Neural crest cell (in vitro differentiated cells): ENCODE data around the gene RASSF6. TPM values are rescaled to one million over a fixed set of nuclear protein-coding genes. Genes with fewer than 3 reads are reported as not detected.
"Not testable (repeated sequence)": the region's sequence is repeated elsewhere in the genome, so short reads cannot be mapped to it uniquely, and the experiment has no call there.

Experiments used
- DNase-seq: peaks from one replicate; pipeline ENCODE4 v3.0.0; 2021; ENCODE audit warnings: low read depth, mixed read lengths, low spot score
- H3K27ac Mint-ChIP-seq: one replicate; pipeline ENCODE4 v1.8.0; 2021; ENCODE audit warnings: mild to moderate bottlenecking, mixed read lengths; ENCODE audit not compliant: unreplicated experiment
- H3K27me3 Mint-ChIP-seq: 2 replicates; pipeline ENCODE4 v1.8.0; 2021; ENCODE audit warnings: low read depth, mild to moderate bottlenecking, mixed read lengths
- H3K36me3 Mint-ChIP-seq: 2 replicates; pipeline ENCODE4 v1.8.0; 2021; ENCODE audit warnings: low read depth, mild to moderate bottlenecking, mixed read lengths
- H3K4me1 Mint-ChIP-seq: 2 replicates; pipeline ENCODE4 v1.8.0; 2021; ENCODE audit warnings: mixed read lengths
- H3K4me3 Mint-ChIP-seq: one replicate; pipeline ENCODE4 v1.8.0; 2021; ENCODE audit warnings: mild to moderate bottlenecking, mixed read lengths
- H3K9me3 Mint-ChIP-seq: 2 replicates; pipeline ENCODE4 v1.8.0; 2021; ENCODE audit warnings: mixed read lengths
- total RNA-seq: library from RNA; stranded (reverse); gene quantifications from 2 replicates; pipeline ENCODE4 v1.2.1, GENCODE V29; 2021
- TF ChIP-seq, protein P1 (sequence below): fragments of 200-600 bp; sonication (generic); conservative IDR thresholded peaks from 2 replicates; pipeline ENCODE4 v1.5.0; 2021; ENCODE audit warnings: antibody characterized with exemption, mild to moderate bottlenecking

Gene RASSF6
- total RNA-seq, 1 donor from 2014 or later = not detected

GRCh38 chr4:73603854-73604584 lies 16.2 kb downstream of the RASSF6 start:
- H3K27ac Mint-ChIP-seq = no peak overlapping the region
- H3K36me3 Mint-ChIP-seq = no peaks in the 10 kb centered on the region
- TF ChIP-seq, protein P1, sequence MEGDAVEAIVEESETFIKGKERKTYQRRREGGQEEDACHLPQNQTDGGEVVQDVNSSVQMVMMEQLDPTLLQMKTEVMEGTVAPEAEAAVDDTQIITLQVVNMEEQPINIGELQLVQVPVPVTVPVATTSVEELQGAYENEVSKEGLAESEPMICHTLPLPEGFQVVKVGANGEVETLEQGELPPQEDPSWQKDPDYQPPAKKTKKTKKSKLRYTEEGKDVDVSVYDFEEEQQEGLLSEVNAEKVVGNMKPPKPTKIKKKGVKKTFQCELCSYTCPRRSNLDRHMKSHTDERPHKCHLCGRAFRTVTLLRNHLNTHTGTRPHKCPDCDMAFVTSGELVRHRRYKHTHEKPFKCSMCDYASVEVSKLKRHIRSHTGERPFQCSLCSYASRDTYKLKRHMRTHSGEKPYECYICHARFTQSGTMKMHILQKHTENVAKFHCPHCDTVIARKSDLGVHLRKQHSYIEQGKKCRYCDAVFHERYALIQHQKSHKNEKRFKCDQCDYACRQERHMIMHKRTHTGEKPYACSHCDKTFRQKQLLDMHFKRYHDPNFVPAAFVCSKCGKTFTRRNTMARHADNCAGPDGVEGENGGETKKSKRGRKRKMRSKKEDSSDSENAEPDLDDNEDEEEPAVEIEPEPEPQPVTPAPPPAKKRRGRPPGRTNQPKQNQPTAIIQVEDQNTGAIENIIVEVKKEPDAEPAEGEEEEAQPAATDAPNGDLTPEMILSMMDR = no peak
- DNase-seq = no peak
- no peaks in the 10 kb centered on the region for H3K9me3 Mint-ChIP-seq
- peaks cover 9% of the 10 kb centered on the region for H3K4me1 Mint-ChIP-seq
- no peaks in the 10 kb centered on the region for H3K27me3 Mint-ChIP-seq
- no peak overlapping the region for H3K4me3 Mint-ChIP-seq

DNA sequence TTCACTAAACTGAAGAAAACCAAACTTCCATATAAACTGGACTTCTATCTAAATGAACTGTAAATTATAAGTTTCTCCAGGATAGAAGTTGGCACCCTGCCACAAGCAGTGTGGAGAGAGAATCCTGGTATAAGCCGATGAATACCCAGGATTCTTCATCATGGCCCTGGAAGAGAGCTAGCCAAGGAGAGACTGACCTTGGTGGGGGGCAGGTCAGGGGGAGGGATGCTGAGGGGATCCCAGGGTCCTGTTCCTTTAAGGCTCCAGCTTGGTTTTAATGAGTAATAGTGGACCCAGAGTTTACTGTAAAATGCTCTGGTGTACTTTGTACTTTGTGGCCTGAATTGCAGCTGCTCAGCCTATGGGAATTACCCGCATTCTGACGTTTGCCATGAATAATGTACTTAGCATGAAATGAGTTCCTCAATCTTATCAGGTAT lies 16.9 kb downstream of the RASSF6 start:
- H3K9me3 Mint-ChIP-seq = no peaks in the 10 kb centered on the region
- no peak for DNase-seq
- no peak overlapping the region for H3K27ac Mint-ChIP-seq
- H3K27me3 Mint-ChIP-seq = no peaks in the 10 kb centered on the region
- TF ChIP-seq, protein P1 = no peak
- H3K36me3 Mint-ChIP-seq = no peaks in the 10 kb centered on the region
- H3K4me3 Mint-ChIP-seq = no peak overlapping the region
- H3K4me1 Mint-ChIP-seq = peaks cover 9% of the 10 kb centered on the region

GRCh38 chr4:73600954-73601353 lies 19.3 kb downstream of the RASSF6 start:
- Mint-ChIP-seq H3K27ac (no peak overlapping the region), H3K27me3 (no peaks in the 10 kb centered on the region), H3K9me3 (no peaks in the 10 kb centered on the region), H3K4me1 (peaks cover 5% of the 10 kb centered on the region), H3K36me3 (no peaks in the 10 kb centered on the region), H3K4me3 (no peak overlapping the region)
- TF ChIP-seq, protein P1 = no peak
- no peak for DNase-seq

GRCh38 chr4:73599182-73599581 lies 21.1 kb downstream of the RASSF6 start:
- Mint-ChIP-seq H3K27me3 (no peaks in the 10 kb centered on the region), H3K9me3 (no peaks in the 10 kb centered on the region), H3K27ac (no peak overlapping the region), H3K4me1 (peaks cover 5% of the 10 kb centered on the region), H3K4me3 (no peak overlapping the region), H3K36me3 (no peaks in the 10 kb centered on the region)
- TF ChIP-seq, protein P1 = no peak
- no peak for DNase-seq

DNA sequence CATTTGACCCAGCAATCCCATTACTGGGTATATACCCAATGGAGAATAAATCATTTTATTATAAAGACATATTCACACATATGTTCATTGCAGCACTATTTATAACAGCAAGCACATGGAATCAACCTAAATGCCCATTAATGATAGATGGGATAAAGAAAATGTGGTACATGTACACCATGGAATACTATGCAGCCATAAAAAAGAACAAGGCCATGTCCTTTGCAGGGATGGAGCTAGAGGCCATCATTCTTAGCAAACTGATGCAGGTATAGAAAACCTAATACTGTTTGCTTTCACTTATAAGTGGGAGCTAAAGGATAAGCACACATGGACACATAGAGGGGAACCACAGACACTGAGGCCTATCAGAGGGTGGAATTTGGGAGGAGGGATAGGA lies 22.6 kb downstream of the RASSF6 start:
- H3K36me3 Mint-ChIP-seq = no peaks in the 10 kb centered on the region
- H3K27ac Mint-ChIP-seq = no peak overlapping the region
- DNase-seq = no peak
- no peaks in the 10 kb centered on the region for H3K27me3 Mint-ChIP-seq
- H3K4me3 Mint-ChIP-seq = no peak overlapping the region
- no peaks in the 10 kb centered on the region for H3K9me3 Mint-ChIP-seq
- peaks cover 5% of the 10 kb centered on the region for H3K4me1 Mint-ChIP-seq
- TF ChIP-seq, protein P1 = no peak

GRCh38 chr4:73597183-73597582 lies 23.1 kb downstream of the RASSF6 start:
- not testable (repeated sequence) for DNase-seq, H3K9me3 Mint-ChIP-seq, H3K4me3 Mint-ChIP-seq, H3K36me3 Mint-ChIP-seq, H3K4me1 Mint-ChIP-seq, H3K27me3 Mint-ChIP-seq, H3K27ac Mint-ChIP-seq
